ENCODE measurements around the gene CDK5RAP2.

GRCh38 chr9:120351106-120351505 is 228.9 kb downstream of the CDK5RAP2 start:
- TF ChIP-seq, protein P1, sequence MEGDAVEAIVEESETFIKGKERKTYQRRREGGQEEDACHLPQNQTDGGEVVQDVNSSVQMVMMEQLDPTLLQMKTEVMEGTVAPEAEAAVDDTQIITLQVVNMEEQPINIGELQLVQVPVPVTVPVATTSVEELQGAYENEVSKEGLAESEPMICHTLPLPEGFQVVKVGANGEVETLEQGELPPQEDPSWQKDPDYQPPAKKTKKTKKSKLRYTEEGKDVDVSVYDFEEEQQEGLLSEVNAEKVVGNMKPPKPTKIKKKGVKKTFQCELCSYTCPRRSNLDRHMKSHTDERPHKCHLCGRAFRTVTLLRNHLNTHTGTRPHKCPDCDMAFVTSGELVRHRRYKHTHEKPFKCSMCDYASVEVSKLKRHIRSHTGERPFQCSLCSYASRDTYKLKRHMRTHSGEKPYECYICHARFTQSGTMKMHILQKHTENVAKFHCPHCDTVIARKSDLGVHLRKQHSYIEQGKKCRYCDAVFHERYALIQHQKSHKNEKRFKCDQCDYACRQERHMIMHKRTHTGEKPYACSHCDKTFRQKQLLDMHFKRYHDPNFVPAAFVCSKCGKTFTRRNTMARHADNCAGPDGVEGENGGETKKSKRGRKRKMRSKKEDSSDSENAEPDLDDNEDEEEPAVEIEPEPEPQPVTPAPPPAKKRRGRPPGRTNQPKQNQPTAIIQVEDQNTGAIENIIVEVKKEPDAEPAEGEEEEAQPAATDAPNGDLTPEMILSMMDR (conservative IDR thresholded peaks at IDR 0.05; ENCODE audit: low read length): no peak
- no peak for TF ChIP-seq EZH2phosphoT487 (IDR thresholded peaks at IDR 0.05; ENCODE audit: borderline replicate concordance, low read depth, low read length)

Data from OCI-LY7 (cell line).